Activated effector memory CD4-positive, alpha-beta T cell treated with Interleukin-2 at 50 U/mL for 16 hours (primary cell): Measurements from ENCODE around the gene ENTPD7.

ENCODE experiments used
- DNase-seq: peaks from one replicate; pipeline ENCODE4 v3.0.0-alpha.2; 2020

Gene ENTPD7

DNA sequence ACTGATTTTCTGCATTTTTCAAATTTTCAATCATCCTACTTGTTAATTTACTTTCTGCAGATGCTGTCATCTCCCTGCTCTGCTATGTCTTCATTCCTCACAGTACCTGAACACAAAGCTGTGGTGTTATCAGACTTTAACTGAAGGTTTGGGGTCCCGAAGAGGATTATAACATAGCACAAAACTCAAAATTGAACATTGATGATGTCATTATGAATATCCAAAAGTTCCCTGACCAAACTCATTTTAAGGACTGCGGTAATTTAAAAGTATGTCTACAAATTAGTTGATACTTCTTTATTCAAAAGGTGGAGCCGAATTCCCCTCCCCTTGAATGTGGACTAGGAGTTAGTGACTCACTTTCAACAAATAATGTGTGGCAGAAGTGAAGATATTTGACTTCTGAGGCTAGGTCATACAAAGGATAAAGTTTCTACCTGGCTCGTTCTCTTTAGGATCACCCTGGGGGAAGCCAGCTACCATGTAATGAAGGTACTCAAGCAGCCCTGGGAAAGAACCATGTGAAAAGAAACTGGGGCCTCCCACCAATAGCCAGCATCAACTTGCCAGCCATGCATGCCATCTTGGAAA lies 6.4 kb upstream of the ENTPD7 start:
- no peak for DNase-seq

DNA sequence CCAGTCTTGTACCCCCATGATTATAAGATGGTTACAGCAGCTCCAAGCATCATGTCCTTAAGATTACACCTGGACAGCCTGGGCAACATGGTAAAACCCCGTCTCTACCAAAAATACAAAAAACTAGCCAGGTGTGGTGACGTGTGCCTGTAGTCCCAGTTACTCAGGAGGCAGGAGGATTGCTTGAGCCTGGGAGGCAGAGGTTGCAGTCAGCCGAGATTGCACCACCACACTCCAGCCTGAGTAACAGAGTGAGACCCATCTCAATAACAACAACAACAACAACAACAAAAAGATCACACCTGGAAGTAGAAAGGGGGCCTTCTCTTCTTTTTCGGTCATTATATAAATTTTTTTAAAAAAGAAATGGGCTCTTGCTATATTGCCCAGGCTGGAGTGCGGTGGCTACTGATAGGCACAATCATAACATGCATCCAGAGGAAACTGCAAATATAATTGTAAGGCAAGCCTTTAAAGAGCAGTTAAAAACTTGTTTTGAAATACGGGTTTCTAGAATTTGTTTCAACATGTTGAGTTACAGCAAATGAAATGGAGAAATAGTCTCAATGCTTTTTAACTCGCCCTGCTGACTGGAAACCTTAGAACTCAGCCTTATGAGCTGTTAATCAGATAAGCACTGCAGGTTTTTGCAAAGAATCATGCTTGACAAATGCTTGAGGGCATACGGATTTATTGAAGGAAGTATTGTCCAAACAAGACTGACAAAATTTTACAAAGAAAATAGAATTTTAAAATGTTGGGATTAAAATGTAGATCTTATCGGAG lies 4.7 kb upstream of the ENTPD7 start:
- no peak for DNase-seq

DNA sequence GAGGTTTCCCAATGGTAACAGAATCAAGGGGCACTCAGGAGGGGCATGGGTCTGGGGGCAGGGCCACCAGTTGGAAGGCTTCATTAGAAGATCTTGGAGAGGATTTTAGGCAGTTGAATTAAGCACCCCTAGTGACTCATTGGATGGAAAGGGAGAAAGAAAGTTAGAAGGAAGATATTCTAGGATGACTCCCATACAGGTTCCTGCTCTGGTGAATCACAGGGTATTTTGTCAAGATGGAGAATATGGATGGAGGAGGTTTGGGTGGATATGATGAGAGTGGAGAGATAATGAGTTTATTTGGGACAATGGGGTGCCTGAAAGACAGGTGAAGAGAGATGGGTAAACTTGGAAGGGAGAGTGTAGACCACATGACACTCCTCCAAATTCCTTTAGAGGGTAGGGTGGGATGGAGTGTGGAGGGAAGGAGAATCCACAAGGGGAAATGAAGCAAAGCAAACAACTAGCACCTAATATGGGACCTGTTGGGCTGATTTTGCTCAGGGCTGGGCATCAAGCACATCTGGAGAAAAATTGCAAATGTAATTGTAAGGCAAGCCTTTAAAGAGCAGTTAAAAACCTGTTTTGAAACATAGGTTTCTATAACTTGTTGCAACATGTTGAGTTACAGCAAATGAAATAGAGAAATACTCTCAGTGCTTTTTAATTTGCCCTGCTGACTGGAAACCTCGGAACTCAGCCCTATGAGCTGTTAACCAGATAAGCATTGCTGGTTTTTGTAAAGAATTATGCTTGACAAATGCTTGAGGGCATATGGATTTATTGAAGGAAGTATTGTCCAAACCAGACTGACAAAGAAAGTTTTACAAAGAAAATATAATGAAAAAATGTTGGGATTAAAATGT lies 2.9 kb upstream of the ENTPD7 start:
- no peak for DNase-seq

DNA sequence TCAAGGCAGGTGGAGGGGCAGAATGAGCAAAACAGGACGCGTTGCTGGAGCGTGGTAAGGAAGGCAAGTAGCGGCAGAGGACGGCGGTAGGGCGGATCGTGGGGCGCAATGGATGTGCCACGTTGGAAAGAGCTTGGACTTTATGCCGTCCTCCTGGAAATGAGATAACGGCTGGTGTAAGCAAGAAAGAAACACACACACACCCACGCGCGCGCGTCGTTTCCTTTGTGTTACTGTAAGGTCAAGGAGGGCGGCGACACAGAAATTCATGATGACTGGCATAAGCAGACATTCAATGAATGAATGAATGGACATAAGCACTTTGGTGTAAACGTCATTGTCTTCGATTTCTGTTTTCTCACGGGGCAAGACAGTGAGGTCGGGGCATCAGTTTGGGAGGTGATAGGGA lies 683 bp upstream of the ENTPD7 start:
- DNase-seq, result no peak

DNA sequence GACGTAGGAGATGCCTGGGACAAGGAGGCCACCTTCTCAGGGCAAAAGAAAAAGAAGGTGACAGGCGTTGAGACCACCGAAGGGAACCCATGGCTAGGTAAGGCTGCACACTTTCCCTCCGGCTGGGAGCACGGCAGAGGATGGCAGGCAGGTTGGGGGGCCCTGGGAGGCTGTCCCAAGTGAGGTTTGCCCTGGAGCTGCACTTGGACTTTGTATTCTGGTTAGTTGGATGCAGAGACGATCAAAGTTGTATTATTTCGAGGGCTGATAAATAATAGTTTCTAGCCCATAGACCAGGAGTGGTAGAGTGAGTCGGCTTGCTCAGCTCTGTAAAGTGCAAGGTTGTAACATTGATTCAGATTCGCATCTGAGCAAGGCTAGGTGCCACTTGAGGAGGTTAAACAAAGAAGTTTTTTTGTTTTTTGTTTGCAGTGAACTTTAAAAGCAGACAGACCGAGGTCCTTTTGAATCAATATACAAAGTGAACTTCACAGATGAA lies 608 bp downstream of the ENTPD7 start:
- no peak for DNase-seq

DNA sequence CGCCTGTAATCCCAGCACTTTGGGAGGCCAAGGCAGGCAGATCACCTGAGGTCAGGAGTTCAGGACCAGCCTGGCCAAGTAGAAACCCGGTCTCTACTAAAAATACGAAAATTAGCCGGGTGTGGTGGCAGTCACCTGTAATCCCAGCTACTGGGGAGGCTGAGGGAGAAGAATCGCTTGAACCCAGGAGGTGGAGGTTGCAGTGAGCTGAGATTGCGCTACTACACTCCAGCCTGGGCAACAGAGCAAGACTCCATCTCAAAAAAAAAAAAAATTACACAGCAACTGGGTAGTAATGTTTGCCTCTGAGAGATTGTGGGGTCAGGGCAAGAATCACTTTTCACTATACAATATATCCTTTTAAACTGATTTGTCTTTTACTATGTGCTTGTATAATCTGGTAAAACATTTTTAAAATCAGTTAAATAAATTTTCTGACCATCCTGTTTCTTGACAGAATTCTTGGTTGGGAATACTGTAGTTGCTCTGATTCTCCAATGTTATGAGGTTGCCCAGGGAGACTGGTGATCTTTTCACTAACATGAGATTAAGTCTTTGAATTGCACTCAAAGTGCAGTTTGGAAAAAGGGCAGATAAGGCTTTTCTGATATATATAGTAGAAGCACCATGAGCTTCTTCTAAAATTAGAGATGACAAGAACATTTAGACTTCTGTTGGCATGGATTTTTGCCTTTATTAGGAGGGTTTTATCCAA lies 1.5 kb downstream of the ENTPD7 start:
- DNase-seq, result no peak

DNA sequence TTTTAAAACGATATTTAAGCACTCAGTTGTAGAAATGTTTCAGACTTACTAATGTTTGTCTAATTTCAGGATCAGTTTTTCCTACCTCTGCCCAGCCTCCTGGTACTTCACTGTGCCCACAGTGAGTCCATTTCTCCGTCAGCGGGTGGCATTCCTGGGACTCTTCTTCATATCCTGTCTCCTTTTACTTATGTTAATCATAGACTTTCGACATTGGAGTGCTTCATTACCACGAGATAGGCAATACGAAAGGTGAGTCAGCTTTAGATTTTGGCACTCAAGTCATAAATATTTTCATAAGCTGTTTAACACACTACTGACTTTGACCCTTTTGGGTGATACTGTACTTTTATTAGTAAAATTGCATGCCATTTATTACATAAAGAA lies 2.1 kb downstream of the ENTPD7 start:
- no peak for DNase-seq

DNA sequence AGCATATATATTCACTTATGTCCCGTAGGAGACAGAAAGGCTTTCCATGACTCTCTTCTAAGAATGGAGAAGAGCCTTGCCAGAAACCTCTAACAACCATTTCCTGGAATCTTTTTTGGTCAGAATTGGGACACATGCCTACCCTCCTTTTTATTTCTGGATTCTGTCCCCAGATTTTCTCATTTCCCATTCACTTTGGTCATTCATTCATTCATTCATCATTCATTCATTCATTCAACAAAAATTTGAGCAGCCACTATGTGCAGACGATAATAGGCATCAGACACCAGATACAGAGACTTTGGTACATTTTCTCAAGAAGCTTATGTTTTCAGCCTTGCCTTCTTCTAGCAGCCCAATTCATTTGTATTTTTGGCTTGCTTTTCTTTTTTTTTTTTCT lies 6.0 kb downstream of the ENTPD7 start:
- DNase-seq, result no peak

DNA sequence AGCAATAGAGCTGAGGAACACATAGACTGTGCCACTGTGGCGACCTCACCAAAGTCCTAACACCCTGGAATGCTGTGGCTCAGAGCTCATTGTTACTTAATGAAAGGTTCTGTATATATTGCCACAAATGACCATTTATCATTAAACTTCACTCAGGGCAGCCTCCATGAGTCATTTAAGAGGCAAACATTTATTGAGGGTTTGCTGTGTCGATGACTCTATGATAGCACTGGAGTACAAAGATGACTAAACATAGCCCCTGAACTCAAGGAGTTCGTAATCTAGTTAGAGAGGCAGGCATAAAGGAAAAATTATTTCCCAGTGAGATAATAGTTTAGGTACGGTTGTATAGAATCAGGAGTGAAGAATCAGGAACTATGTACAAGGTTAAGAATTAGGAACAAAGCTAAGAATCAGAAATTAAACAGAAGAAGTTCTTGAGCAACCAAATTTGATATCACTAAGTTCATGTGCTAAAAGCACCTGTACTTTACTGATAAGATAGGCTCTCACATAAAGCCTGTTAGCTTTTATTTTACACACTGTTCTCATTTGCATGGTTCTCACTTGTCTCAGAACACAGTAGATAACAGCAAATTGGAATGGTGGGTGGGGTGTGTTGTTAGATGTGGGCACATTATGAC lies 7.9 kb downstream of the ENTPD7 start:
- no peak for DNase-seq

DNA sequence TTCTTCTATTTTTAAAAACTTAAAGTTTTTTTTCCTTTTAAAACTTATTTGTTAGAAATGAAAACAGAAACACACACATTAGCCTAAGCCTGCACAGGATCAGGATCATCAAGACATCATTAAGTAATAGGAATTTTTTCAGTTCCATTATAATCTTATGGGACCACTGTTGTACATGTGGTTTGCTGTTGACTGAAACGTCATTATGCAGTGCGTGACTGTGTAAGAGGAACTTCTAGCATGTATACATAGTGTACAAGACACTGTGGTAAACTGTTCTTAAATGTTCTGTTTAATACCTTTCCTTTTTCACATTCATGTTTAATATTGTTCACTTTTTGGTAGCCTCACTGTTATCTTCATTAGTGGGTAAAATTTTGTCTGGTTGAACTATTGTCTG lies 12.1 kb downstream of the ENTPD7 start:
- DNase-seq, result no peak

DNA sequence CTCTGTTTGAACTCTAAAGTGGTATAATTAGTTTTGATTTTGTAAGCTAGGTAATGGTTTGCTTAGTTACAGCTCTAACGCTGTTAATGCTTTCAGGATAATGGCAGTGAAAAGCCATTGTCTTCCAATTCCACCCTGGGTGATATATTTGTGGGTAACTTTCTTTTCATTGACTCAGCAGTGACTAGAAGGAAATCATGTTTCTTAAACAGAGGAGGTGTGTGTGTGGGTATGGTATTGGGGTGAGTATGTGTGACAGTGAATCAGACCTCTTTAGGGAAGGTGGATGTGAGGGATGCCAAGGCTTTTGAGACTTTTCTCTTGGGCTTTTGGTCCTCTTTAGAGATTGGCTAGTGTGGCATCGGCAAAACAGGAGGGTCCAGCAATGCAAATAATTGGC lies 13.6 kb downstream of the ENTPD7 start:
- no peak for DNase-seq

DNA sequence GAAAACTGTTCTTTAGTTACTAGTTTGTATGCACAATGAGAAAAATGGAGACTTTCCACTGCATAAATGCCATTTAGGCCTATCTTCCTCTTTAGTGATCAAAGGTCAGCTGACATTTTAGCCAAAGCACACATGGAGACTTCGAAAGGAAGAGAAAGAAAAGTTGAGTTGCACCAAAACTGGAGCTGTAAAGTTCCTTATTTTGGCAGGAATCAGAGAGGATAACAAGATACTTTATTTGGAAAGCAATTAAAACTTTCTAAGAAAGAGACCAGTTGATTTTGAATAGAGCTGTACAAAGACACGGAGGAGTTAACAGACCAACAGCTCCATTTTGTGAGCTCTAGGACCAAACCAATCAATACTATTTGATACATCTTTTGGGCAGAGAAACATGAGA lies 14.2 kb downstream of the ENTPD7 start:
- no peak for DNase-seq

DNA sequence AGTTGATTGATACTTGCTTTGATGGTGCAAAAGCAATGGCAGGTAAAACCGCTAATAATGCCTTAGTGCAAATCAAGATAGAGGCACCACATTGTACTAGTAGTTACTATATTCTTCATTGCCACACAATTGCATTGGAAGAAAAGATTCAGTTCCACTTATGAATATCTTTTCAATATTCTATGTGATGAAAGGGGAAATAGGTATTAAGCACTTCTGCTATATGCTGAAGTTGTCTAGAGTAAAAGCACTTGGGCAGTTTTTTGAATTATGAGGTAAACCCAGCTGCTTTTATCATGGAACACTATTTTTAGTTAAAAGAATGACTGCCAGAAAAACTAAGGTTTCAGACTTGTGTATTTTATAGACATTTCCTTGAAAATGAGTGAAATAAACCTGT lies 15.5 kb downstream of the ENTPD7 start:
- no peak for DNase-seq

DNA sequence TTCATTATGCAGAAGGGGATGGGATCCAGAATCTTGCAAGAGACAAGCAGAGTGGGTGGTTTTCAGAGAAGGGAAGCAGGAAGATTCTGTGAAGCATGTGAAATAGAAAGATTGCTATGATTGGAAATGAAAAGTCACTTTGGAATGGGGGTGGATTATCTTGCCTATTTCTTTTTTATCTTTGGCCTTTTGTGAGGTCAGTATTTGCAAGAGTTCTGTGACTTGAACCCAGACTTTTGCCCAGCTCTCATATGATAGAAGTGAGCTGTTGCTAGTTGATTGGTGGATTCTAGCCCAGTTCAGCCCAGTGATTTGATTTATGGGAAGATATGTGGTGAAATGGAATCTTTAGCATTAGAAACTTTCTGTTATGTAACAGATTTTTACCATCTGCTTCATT lies 17.1 kb downstream of the ENTPD7 start:
- DNase-seq, result no peak

DNA sequence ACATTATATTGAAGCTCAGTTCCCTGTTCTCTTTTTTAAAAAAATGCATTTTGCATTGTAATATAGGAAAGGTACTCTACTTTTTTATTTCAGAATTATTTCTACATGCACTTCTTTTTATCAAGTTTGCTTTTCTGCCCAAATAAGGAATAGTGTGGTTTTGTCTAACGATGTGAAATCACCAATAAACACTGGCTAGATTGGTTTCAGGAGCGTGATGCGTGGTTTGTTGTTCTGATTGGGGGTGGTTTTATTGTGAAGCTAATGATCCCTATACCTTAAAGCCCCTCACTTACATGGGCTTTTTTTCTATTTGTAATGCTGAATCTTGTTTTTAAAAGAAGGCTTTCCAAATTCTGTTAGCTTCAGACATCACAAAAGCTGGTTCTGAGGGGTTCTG lies 17.6 kb downstream of the ENTPD7 start:
- no peak for DNase-seq

DNA sequence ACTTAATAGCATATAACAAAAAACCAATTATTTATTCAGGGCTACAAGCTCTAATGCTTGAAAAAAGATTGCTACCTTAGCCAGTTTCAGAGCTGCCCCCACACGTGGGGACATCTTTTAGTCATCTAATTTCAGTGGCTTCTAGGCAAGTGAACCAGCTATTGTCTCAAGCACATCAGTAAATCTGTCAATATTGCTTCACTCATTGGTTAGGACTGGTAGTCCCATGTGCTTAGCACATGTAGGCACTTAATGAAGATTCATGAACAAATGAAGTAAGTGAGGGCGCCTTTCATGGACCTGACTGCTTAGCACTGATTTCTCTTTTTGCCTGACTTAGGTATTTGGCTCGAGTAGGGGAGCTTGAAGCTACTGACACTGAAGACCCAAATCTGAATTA lies 19.6 kb downstream of the ENTPD7 start:
- no peak for DNase-seq

DNA sequence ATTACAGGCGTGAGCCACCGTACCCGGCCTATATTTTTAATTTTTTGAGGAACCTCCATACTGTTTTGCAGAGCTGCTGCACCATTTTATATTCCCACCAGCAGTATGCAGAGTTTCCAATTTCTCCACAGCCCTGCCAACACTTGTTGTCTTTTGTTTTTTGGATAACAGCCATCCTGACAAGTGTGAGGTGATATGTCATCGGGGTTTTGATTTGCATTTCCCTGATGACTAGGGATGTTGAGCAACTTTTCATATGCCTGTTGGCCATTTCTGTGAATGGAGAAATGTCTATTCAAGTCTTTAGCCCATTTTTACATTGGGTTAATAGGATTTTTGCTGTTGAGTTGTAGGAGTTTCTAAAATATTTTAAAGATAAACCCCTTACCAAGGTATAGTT lies 22.2 kb downstream of the ENTPD7 start:
- no peak for DNase-seq

DNA sequence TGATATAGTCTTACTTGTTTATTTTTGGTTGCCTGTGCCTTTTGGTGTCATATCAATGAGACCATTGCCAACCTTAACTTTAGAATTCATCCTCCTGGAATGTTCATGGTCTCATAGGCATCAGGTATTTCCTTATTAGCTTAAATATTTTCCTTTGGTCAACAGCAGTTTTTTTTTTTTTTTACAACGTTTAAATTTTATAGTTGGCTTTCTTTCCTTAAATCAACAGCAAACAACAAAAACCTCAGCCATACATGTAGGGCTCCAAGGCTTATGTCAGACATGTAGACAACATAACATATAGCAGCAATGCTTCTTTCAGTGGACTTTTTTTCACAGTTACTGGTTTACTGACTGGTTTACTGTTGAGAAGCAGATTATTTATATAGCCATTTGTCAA lies 22.7 kb downstream of the ENTPD7 start:
- no peak for DNase-seq

DNA sequence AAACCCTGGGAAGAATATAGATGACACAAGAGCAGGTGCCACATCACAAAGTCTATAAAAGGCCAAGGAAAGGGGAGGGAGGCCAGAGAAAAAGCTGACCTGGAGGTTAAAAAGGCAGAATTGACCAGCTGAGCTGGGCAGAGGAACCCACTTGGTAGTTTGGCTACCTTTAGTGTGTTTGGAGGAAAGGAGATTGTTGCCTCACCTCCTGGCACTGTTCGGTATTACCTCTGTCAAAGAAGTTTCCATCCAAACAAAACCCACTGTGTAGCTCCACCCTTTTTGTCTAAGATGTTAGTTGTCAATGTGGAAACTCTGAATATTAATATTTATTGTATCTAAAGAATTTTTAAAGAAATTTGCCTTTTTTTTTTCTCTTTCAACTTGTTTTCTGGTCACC lies 23.4 kb downstream of the ENTPD7 start:
- DNase-seq, result no peak

DNA sequence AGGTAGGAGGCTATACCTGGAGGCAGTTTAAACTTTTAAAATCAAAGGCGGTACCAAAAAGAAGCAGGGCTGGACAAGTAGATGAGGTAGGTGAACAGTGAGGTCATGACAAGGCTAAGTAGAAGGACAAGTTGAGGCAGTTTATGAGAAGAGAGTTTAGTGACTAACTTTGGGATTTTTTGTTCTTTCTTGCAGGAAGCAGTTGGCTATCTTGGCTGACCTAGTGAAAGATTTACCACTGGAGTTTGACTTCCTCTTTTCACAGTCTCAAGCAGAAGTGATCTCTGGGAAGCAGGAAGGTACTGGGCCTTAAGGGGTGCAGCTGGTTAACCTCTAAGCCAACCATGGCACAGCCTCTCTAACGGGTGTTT lies 26.3 kb downstream of the ENTPD7 start:
- DNase-seq, result no peak

DNA sequence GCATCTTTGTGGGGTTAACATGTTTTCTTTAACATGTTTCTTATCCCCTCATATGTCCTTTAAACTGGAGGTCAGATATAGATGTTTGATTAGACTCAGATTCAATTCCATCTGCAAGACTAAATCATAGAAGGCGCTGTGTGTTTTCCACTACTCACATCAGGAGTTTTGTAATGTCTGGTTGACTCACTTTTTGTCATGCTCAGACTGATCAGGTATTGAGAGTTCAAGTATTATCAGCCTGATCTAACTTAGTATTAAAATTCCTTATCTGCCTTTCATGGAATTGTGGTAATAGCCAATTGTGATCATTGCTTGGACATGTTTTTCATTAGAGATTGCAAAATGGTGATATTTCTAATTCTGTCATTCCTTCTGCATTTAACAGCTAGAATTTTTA lies 30.2 kb downstream of the ENTPD7 start:
- no peak for DNase-seq

DNA sequence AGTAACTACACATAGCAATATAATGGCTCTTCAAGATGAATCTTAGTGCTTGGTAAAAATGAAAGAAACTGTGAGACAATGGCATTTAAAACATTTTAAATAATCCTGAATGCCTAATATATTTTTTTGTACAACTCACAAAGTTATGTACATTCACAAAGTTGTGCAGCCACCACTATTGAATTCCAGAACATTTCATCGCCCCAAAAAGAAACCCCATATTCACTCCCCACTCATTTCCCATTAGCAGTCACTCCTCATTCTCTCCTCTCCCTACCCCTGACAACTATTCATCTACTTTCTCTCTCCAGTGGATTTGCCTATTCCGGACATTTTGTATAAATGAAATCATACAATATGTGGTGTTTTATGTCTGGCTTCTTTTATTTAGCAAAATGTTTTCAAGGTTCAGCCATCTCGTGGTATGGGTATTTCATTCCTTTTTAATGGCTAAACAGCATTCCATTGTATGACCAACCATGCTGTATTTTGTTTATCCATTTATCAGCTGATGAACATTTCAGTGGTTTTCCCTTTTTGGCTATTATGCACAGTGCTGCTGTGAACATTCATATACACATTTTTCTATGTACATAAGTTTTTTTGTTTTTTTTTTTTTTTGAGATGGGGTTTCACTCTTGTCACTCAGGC lies 34.7 kb downstream of the ENTPD7 start:
- DNase-seq, result no peak
